Trophoblast cell (in vitro differentiated cells and primary cell): ENCODE data around the gene MYBPC1.

Experiments
- DNase-seq, 2 donors: peaks; one replicate each; pipeline ENCODE4 v3.0.0-alpha.2; 2016
- H2AFZ ChIP-seq: 2 replicates; pipeline ENCODE4 v1.6.1; 2013; ENCODE audit warnings: low read length, moderate library complexity, mild to moderate bottlenecking; ENCODE audit not compliant: insufficient read depth, poor library complexity
- H2AK5ac ChIP-seq: 2 replicates; pipeline ENCODE4 v1.6.1; 2013; ENCODE audit warnings: mild to moderate bottlenecking, low read length
- H2BK120ac ChIP-seq: 2 replicates; pipeline ENCODE4 v1.6.1; 2013; ENCODE audit warnings: low read length, mild to moderate bottlenecking, moderate library complexity; ENCODE audit not compliant: insufficient read depth, poor library complexity
- H2BK12ac ChIP-seq: 2 replicates; pipeline ENCODE4 v1.6.1; 2013; ENCODE audit warnings: mild to moderate bottlenecking, low read length, moderate library complexity
- H2BK5ac ChIP-seq: 2 replicates; pipeline ENCODE4 v1.6.1; 2013; ENCODE audit warnings: low read length, low read depth, moderate library complexity, mild to moderate bottlenecking; ENCODE audit not compliant: poor library complexity
- H3K14ac ChIP-seq: 2 replicates; pipeline ENCODE4 v1.6.1; 2013; ENCODE audit warnings: mild to moderate bottlenecking, low read length
- H3K18ac ChIP-seq: 2 replicates; pipeline ENCODE4 v1.6.1; 2013; ENCODE audit warnings: mild to moderate bottlenecking, low read length
- H3K23ac ChIP-seq: 2 replicates; pipeline ENCODE4 v1.6.1; 2013; ENCODE audit warnings: low read length
- H3K27ac ChIP-seq: 2 replicates; pipeline ENCODE4 v1.5.1; 2013; ENCODE audit warnings: low read depth, mild to moderate bottlenecking, inconsistent platforms, low read length, moderate library complexity
- H3K27me3 ChIP-seq: 2 replicates; pipeline ENCODE4 v1.6.1; 2013; ENCODE audit warnings: inconsistent platforms, mild to moderate bottlenecking, low read length, moderate library complexity; ENCODE audit not compliant: insufficient read depth
- H3K36me3 ChIP-seq, 2 experiments: 1 replicate in 1 of 2; 2 replicates in 1 of 2; pipeline ENCODE4 v1.6.1; 2013; ENCODE audit warnings: low read length in 2 of 2, mild to moderate bottlenecking in 2 of 2, moderate library complexity in 1 of 2; ENCODE audit not compliant: insufficient read depth in 2 of 2, control insufficient read depth in 1 of 2
- H3K4ac ChIP-seq: 2 replicates; pipeline ENCODE4 v1.6.1; 2013; ENCODE audit warnings: low read depth, mild to moderate bottlenecking, low read length, moderate library complexity
- H3K4me1 ChIP-seq, 2 experiments: 1 replicate in 1 of 2; 2 replicates in 1 of 2; pipeline ENCODE4 v1.6.1; 2013; ENCODE audit warnings: low read length in 2 of 2, mild to moderate bottlenecking in 2 of 2, moderate library complexity in 1 of 2; ENCODE audit not compliant: insufficient read depth in 2 of 2, control insufficient read depth in 1 of 2
- H3K4me2 ChIP-seq: 2 replicates; pipeline ENCODE4 v1.6.1; 2013; ENCODE audit warnings: inconsistent platforms, mild to moderate bottlenecking, low read length, moderate library complexity
- H3K4me3 ChIP-seq: 2 replicates; pipeline ENCODE4 v1.5.1; 2013; ENCODE audit warnings: mild to moderate bottlenecking, low read depth, low read length, inconsistent platforms
- H3K79me1 ChIP-seq: one replicate; pipeline ENCODE4 v1.6.1; 2013; ENCODE audit warnings: low read length
- H3K79me2 ChIP-seq: 2 replicates; pipeline ENCODE4 v1.6.1; 2013; ENCODE audit warnings: low read length, mild to moderate bottlenecking; ENCODE audit not compliant: control insufficient read depth, insufficient read depth, poor library complexity
- H3K9ac ChIP-seq: 2 replicates; pipeline ENCODE4 v1.6.1; 2013; ENCODE audit warnings: mild to moderate bottlenecking, low read length
- H3K9me3 ChIP-seq: 2 replicates; pipeline ENCODE4 v1.6.1; 2013; ENCODE audit warnings: low read depth, mild to moderate bottlenecking, control low read depth, inconsistent platforms, low read length; ENCODE audit not compliant: insufficient read depth
- H4K12ac ChIP-seq: 2 replicates; pipeline ENCODE4 v1.6.1; 2013; ENCODE audit warnings: low read depth, mild to moderate bottlenecking, low read length, moderate library complexity
- H4K8ac ChIP-seq: 2 replicates; pipeline ENCODE4 v1.6.1; 2013; ENCODE audit warnings: low read depth, mild to moderate bottlenecking, low read length, moderate library complexity
- H4K91ac ChIP-seq: one replicate; pipeline ENCODE4 v1.6.1; 2013; ENCODE audit warnings: low read depth, mild to moderate bottlenecking, low read length, moderate library complexity
- WGBS: extraction: QIAGEN DNeasy Blood & Tissue Kit; methylation state at CpG from one replicate; pipeline ENCODE4 v1.1.7; 2013; ENCODE audit warnings: missing lambda C conversion rate; ENCODE audit not compliant: insufficient read length, insufficient coverage; ENCODE audit errors: extremely low coverage; 5-methylcytosine and 5-hydroxymethylcytosine counted together

Gene MYBPC1

DNA sequence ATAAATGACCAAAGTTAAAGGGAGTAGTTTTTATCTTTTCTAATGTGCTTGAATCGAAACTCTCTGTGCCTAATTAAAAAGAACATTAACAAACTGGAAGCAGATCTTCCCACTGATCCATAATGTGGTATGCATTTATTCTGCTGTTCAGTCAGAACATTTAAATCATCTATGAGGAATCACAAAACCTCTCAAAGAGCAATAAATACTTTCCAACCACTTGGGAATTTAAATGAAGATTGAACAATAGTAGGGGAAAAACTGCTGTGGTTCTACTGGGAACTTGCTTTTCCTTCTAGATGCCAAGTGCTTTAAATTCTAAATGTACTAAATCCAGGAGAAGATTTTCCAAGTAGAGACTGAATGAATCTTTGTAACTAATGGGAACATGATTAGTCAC is 90.3 kb downstream of the MYBPC1 start:
- Histone ChIP-seq H3K4me1 (no peaks in the 10 kb centered on the region), H4K12ac (no peak overlapping the region), H3K14ac (no peak overlapping the region), H3K18ac (no peak overlapping the region), H3K27me3 (no peaks in the 10 kb centered on the region), H3K23ac (no peak overlapping the region), H2BK120ac (no peak overlapping the region), H2BK5ac (no peak overlapping the region), H3K9me3 (no peaks in the 10 kb centered on the region), H3K9ac (no peak overlapping the region), H4K91ac (no peak overlapping the region), H3K79me1 (no peaks in the 10 kb centered on the region), H4K8ac (no peak overlapping the region), H3K4me2 (no peak overlapping the region), H3K4ac (no peak overlapping the region), H3K79me2 (no peaks in the 10 kb centered on the region), H3K27ac (no peak overlapping the region), H2BK12ac (no peak overlapping the region), H2AFZ (no peak overlapping the region), H2AK5ac (no peak overlapping the region), H3K4me3 (no peak overlapping the region), H3K36me3 (no peaks in the 10 kb centered on the region)
- no CpG with 5 or more reads among the region's 1 CpG for WGBS
- no peak for DNase-seq

DNA sequence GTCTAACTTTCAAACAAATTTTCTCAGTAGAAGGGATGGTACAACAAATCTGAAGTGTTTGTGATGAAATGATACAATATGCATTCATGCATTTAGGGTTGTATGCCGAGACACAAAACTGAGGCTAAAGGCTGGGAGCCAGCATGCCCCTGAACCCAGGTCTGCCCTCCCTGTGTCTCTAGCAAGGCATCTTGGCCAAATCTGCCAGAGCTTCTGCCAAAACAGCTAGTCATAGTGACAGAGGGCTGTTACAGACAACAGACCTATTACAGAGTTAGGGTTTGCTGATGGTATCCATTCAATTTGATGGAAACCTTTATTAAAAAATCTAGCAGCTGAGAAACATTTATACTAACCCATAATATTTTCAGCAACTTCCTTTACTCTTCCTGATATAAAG is 91.4 kb downstream of the MYBPC1 start:
- Histone ChIP-seq H3K18ac (no peak overlapping the region), H3K23ac (no peak overlapping the region), H2AK5ac (no peak overlapping the region), H4K91ac (no peak overlapping the region), H2BK120ac (no peak overlapping the region), H3K79me2 (no peaks in the 10 kb centered on the region), H3K27ac (no peak overlapping the region), H3K9ac (no peak overlapping the region), H3K9me3 (no peaks in the 10 kb centered on the region), H3K4me3 (no peak overlapping the region), H4K12ac (no peak overlapping the region), H3K4me1 (no peaks in the 10 kb centered on the region), H2BK5ac (no peak overlapping the region), H3K27me3 (no peaks in the 10 kb centered on the region), H3K4ac (no peak overlapping the region), H4K8ac (no peak overlapping the region), H2AFZ (no peak overlapping the region), H3K14ac (no peak overlapping the region), H3K36me3 (no peaks in the 10 kb centered on the region), H3K79me1 (no peaks in the 10 kb centered on the region), H3K4me2 (no peak overlapping the region), H2BK12ac (no peak overlapping the region)
- DNase-seq, result no peak
- no CpG with 5 or more reads among the region's 1 CpG for WGBS

DNA sequence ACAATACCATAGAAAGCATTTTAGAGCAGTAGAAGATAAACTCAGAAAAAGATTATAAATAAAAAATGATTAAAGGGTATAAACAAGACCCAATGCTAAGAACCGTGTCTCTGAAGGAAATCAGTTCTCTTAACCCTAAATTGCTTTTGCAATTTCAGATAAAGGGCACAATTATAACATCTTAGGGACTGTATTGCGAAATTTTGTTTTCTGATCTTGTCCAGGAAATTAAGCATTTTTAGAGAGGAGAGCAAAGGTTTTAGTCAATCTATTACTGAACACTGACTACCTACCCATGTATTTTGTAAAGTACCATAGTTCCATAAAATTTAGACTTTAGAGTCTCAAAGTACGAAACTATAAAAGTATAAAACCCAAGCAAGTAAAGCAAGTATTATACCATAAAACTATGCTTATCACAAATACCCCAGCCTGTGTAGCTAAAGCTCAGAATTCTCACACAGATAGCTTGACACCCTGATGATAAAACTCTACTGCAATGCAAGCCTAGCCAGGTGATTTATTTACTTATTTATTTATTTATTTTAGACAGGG is 95.8 kb downstream of the MYBPC1 start:
- Histone ChIP-seq H4K12ac (no peak overlapping the region), H3K36me3 (no peaks in the 10 kb centered on the region), H3K4ac (no peak overlapping the region), H3K14ac (no peak overlapping the region), H3K9ac (no peak overlapping the region), H3K27ac (no peak overlapping the region), H3K9me3 (no peaks in the 10 kb centered on the region), H3K23ac (no peak overlapping the region), H3K27me3 (no peaks in the 10 kb centered on the region), H2BK5ac (no peak overlapping the region), H3K18ac (no peak overlapping the region), H2BK12ac (no peak overlapping the region), H2AFZ (no peak overlapping the region), H2BK120ac (no peak overlapping the region), H4K91ac (no peak overlapping the region), H3K4me2 (no peak overlapping the region), H4K8ac (no peak overlapping the region), H3K4me3 (no peak overlapping the region), H3K79me2 (no peaks in the 10 kb centered on the region), H2AK5ac (no peak overlapping the region), H3K4me1 (no peaks in the 10 kb centered on the region), H3K79me1 (no peaks in the 10 kb centered on the region)
- no CpG with 5 or more reads among the region's 3 CpGs for whole genome bisulfite sequencing
- no peak for DNase-seq

GRCh38 chr12:101691503-101692096 is 96.8 kb downstream of the MYBPC1 start:
- no peak overlapping the region for H3K4ac ChIP-seq
- no peak overlapping the region for H3K23ac ChIP-seq
- H3K4me3 ChIP-seq, result no peak overlapping the region
- no peak overlapping the region for H2BK5ac ChIP-seq
- WGBS, result no CpG with 5 or more reads among the region's 1 CpG
- H2BK12ac ChIP-seq, result no peak overlapping the region
- no peaks in the 10 kb centered on the region for H3K79me2 ChIP-seq
- no peak overlapping the region for H4K8ac ChIP-seq
- no peak overlapping the region for H3K4me2 ChIP-seq
- no peak for DNase-seq
- no peak overlapping the region for H3K18ac ChIP-seq
- no peaks in the 10 kb centered on the region for H3K79me1 ChIP-seq
- H3K4me1 ChIP-seq, result no peaks in the 10 kb centered on the region
- no peak overlapping the region for H4K12ac ChIP-seq
- no peak overlapping the region for H3K27ac ChIP-seq
- no peaks in the 10 kb centered on the region for H3K27me3 ChIP-seq
- H3K9ac ChIP-seq, result no peak overlapping the region
- H3K9me3 ChIP-seq, result no peaks in the 10 kb centered on the region
- H2AK5ac ChIP-seq, result no peak overlapping the region
- H2BK120ac ChIP-seq, result no peak overlapping the region
- no peaks in the 10 kb centered on the region for H3K36me3 ChIP-seq
- no peak overlapping the region for H3K14ac ChIP-seq
- no peak overlapping the region for H4K91ac ChIP-seq
- H2AFZ ChIP-seq, result no peak overlapping the region
